GM18502 (cell line): Measurements from ENCODE around the gene CTTNBP2NL.
"Not testable (repeated sequence)": the region's sequence is repeated elsewhere in the genome, so short reads cannot be mapped to it uniquely, and the experiment has no call there.

ENCODE experiments used
- ATAC-seq: cut with Tn5 transposase; IDR thresholded peaks from one replicate; pipeline ENCODE4 v1.9.1; 2021; ENCODE audit warnings: mild to moderate bottlenecking; ENCODE audit not compliant: unreplicated experiment, poor library complexity

The CTTNBP2NL gene

DNA sequence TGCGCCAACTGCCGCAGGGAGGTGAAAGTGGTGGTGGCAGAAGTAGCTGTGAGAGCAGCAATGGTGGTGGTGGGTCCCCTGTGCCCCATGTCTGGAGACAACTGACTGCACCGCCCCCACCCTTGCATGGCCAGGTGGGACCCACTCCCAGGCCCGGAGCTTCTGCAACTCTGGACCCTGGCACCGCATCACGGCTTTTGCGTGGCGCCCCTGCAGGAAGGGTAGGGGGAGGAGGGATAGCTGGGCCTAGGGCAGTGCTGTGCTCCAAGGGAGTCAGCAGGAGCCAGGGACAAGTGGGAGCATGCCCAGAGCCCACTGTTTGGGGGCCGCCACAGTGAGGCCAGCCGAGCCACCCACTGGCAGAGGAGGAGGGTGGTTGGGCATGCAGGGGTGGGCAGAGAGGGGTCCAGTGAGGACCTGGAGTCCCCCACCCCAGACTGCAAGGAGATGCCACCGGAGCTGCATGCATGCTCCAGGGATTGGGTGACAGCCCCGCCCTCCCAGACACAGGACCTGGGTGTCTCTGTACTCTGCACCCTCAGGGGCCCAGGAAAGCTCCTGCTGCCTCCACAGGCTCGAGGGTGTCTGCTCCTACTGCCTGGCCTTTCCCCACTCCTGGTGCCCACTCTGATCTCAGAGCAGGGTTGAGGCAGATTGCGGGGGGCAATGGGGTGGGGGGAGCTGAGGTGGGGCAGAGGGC is 9.8 kb upstream of the CTTNBP2NL start:
- ATAC-seq: no peak

DNA sequence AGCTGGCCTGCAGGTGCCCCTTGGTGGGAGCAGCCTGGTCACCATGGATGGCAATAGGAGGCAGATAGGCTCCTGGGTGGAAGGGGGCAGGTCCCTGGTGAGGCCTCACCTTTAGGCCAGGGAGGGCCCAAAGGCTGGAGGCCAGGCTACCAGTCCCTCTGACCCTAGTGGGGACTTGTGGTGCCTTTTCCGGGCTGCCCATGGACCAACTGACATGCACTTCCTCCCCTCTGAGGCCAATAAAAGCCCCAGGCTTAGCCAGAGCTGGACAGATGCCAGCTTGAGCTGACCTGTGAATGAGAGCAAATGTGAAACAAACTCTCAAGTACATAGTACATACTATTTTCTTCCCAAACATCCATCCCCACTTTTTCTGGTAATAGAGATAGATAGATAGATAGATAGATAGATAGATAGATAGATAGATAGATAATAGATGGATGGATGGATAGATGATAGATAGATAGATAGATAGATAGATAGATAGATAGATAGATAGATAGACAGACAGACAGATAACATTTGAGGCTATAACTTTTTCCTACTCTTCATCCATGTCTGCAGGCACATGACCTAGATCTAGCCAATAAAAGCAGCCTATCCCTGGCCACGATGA is 9.2 kb upstream of the CTTNBP2NL start:
- no peak for ATAC-seq

DNA sequence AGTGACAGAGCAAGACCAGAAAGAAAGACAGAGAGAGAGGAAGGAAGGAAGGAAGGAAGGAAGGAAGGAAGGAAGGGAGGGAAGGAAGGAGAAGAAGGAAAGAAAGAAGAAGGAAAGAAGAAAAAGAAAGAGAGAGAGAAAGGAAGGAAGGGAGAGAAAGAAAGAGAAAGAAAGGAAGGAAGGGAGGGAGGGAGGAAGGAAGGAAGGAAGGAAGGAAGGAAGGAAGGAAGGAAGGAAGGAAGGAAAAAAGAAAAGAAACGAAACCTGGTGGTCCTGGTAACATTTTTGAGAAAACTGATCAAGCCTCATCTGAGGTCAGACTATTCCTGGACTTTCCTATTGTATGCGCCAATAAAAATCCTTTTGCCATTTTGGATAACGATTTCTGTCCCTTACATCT is 8.2 kb upstream of the CTTNBP2NL start:
- ATAC-seq: no peak

DNA sequence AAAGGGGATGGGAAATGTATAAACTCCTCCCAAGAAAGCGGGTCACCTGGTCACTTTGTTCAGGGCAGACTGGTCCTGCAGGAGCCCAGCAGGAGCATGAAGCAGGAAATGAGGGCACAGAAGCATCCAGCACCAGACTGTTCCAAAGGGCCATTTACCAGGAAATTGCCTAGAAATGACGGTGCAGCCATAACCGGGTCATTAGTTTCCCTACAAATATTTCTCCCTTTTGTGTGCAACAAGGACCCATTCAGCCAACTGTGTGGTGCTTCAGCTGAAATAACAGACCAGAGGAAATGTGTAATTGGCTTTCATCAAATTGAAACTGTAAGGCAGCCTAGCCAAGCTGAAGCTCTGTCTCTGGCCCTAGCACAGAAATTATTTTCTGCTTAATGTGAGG is 7.6 kb upstream of the CTTNBP2NL start:
- no peak for ATAC-seq

- no peak for ATAC-seq
These were observed 6.3 kb upstream of the CTTNBP2NL start for GRCh38 chr1:112389689-112390088.

GRCh38 chr1:112390335-112390734 is 5.7 kb upstream of the CTTNBP2NL start:
- not testable (repeated sequence) for ATAC-seq

DNA sequence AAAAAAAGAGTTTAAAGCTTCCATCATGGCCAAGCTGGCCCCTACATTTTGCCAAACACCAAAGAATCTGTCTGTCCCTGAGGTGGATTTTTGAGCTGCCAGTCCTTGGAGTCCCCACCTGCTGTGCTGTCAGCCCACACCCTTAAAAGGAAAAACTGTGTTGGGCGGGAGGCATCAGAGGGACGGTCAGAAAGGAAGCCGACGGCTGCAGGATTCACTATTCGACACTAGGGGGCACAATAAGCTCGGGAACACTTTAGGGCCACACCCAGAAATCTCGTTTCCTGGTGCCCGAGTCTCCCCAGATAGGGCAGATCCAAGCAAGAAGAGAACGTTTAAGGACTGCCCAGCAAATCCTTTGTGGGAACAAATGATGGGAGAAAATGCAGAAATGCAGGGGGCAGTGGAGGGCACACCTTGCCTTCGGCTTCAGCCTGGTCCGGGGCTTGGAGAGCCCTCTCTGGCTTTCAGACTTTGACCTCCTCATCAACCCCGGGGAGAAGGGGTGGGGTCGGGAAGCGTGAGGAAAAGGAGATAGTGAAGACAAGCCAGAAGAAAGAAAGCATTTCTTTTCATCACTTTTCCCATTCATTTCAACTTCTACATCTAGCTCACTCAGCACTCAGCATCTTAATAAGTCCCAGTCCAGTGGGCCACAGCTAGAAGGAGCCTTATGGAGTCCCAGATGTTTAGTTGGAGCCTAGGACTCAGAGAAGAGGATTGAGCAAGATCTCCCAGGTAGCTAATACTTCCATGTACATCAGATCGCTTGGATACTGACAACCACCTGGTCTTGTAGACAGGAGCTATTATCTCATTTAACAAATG is 5.0 kb upstream of the CTTNBP2NL start:
- peak; percentile 56 for ATAC-seq

GRCh38 chr1:112391603-112391940 is 4.4 kb upstream of the CTTNBP2NL start:
- ATAC-seq: no peak

DNA sequence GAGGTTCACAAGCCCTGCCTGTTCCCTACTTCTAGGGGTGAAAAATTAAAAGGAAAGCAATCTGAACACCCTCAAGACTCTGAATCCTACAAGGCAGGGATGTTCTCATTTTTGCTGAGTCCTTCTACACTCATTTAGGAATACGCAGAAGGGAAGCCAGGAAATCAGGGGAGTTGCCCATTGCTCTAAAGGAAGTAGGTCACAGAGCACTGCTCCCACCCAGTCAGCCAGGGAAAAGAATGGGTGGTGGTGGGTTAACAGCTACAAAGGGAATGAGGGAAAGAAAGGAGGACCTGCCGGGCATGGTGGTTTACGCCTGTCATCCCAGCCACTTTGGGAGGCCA is 2.4 kb upstream of the CTTNBP2NL start:
- no peak for ATAC-seq

DNA sequence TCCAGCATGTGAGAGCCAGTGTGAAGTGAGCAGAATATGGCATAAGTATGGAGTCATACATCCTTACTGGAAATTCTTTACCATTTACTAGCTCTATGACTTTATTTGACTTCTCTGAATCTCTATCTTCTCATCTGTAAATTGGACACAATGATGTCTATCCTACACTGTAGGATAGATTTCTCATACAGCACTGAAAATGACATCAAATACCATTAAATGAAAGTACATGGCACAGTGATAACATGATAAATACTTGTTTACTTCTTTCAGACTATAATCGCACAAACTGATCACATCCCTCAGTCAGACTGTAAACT is 1.3 kb upstream of the CTTNBP2NL start:
- ATAC-seq: no peak

- ATAC-seq: no peak
These were observed 676 bp upstream of the CTTNBP2NL start for GRCh38 chr1:112395256-112395820.

DNA sequence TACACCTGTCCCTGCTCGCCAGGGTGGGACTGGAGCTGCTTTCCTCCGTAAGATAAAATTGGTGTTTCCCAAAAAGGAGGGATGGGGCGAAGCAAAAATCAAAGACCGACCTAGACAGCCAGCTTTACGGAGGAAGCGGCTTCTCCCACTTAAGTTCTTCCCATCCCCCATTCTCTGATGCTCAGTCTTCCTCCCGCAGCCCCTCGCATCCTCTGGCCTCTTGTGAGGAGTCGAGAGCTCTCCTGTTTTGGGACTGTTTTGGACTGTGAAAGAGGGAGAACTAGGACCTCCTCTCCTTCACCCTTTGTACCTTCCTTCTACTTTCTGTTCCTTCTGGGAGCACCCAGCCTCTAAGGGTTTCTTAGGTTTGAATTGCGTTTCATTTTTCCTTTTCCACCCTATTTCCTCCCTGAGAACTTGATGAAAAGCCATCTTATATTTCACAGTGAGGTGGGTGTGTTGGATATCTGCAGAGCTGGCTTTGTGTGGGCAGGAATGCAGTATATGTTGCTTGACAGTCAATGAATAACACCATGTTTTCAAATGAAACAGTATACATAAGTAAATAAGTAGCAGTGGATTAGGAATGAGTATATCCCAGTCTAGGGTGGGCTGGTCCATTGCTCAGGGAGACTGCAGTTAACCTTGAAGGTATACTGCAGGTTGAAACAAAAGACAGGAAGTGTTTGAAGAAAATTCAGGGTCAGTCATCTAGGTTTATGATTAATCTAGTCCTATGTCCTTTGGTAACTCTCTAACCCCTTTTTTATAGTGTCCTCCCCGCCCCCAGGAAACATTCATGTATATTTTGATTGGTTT is 848 bp downstream of the CTTNBP2NL start:
- no peak for ATAC-seq

GRCh38 chr1:112397841-112398240 is 1.8 kb downstream of the CTTNBP2NL start:
- no peak for ATAC-seq

GRCh38 chr1:112399456-112399855 is 3.4 kb downstream of the CTTNBP2NL start:
- no peak for ATAC-seq

GRCh38 chr1:112400706-112401105 is 4.7 kb downstream of the CTTNBP2NL start:
- not testable (repeated sequence) for ATAC-seq

DNA sequence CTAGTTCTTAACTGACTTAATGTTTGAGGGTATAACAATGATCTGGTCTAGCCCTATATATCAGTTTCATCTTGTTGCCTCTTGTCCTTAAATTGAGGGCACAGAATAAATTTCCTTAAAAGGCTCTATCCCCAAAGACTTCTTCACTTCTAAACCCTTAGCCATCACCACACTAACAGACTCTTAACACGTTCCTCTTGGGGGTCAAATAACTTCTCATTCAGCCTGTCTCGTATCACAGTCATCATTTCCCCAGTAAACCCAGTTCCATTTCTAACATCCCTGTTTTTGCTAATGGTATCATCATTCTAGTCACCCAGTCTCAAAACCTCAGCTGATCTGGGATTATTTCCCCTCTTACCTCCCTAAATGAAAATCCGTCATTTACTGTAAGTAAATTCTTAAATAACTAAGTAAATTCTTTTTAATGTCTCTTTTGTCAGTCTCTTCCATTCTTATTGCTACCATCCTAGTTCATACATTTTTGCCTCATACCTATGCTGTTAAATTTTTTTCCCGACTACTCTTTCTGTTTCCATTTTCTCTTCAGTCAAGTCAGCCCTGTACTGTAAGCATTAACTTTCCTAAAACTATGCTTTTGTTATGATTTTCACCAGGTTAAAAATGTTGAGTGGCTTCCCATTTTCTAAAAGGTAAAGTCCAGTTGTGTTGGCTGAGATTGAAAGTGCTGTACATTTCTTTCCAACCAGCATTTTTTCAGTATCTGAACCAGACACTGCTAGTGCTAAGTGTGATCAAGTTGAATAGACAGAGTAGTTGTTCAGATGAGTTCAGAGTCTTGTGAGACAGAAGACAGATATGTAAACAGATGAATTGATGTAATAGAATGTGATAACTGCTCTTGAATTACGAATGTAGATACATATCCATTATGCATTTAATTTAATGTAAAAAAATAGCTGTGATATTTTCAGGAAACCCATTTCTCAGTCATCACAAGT is 6.9 kb downstream of the CTTNBP2NL start:
- peak; percentile 52 for ATAC-seq

- ATAC-seq: no peak
These were observed 10.8 kb downstream of the CTTNBP2NL start for GRCh38 chr1:112406771-112407170.

DNA sequence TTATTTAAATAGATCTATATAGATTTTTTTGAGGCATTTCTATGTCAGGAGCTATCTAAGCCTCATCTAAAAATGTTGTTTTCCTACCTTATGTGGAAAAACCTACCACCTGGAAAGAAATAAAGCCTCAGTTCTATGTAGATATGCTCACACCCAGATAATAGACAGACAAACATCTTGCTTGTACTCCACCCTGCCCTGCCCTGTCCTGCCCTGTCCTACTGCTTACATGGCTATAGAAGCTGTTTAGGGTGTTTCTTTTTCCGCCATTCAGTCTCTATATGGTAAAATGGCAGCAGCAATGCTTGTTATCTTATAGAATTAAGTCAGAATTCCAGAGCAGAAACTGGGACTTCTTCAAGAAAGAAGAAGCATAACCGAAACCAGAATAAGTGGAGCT is 13.4 kb downstream of the CTTNBP2NL start:
- ATAC-seq: no peak

DNA sequence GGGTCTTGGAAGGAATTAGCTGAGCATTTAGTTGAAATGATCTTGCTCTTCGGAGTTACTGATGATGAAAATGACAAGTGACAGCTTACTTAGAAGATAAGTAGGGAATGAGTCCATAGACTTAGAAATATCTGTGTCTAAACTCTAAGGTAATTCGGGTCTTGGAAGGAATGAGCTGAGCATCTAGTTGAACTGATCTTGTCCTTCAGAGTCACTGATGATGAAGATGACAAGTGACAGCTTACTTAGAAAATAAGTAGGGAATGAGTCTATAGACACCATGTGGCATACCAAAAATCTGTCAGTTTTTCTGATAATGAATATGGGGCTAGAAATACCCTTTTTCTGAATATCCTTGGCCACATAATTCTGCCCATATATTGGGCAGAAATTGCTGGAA is 14.7 kb downstream of the CTTNBP2NL start:
- ATAC-seq: no peak
